GM19239 (cell line): ENCODE data around the gene CACNA2D3.

ENCODE experiments used
- DNase-seq: peaks from one replicate; pipeline ENCODE4 v3.0.0; 2011; ENCODE audit warnings: low spot score; ENCODE audit not compliant: insufficient read length
- FAIRE-seq: peaks from 2 replicates; lab custom pipeline; 2011; peaks lifted over from hg19 to GRCh38; lab: Jason Lieb, UNC

Gene CACNA2D3

DNA sequence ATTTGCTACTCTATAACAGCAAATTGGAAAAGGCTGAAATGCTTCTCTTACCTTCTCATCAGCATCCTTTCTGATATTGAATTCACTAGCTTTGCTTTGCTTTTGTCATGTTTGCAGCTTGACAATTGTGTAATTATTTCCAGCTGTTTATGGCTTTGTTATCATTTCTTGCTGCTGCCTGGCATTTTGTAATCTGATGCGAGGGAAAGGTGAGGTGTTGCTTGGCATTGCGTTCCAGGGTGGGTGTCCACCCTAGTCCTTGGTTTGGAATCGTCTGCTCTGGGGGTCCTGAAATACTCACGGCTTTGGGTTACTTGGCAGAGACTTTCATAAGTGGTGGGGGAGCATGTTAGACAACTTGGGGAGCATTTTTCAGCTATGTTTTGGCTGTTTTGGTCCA is 2.9 kb downstream of the CACNA2D3 start:
- DNase-seq: no peak
- no peak for FAIRE-seq

DNA sequence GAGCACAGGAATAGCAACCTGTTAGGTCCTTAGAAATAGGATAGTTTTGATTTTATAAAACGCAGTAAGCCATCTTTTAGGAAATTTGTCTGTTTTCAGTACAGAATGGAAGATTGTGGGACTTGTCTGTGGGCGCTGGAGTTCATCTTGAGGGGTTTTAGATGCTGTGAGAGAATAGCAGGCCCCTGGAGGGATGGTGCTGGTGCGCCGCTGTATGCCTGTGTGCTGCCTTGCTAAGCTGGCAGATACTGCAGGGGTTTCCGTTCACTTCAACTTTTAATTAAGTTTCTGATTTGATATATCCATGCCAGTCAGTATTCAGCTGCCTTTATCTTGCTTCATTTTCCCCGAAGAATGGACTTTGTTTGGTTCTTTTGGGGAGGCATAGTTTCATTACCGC is 4.2 kb downstream of the CACNA2D3 start:
- no peak for FAIRE-seq
- DNase-seq: no peak

DNA sequence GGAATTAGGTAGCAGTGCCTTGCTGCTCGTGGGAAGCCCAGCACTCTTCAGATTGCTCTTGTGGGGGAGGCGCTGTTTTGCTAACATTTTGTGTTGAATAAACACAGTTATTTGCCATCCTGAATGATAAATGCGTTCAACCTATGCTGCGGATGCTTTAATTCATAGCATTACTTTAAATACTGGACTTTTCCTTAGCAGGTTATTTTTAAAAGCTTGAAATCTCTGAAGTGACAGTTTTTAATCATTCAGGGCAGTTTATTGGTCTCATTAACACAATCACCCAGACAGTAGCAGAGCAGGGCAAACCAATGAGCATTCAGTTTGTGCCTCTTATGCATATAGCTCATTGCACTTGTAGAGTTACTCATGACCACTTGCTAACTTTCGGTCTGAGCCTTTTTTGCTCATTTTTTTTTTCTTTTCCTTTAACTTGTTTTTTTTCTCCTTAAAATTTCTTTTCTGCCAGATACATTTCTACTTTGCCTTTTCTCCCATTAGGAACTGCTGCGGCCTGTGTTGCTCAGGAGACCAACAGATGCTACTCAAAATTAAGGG is 5.2 kb downstream of the CACNA2D3 start:
- DNase-seq (no peak), FAIRE-seq (no peak)

DNA sequence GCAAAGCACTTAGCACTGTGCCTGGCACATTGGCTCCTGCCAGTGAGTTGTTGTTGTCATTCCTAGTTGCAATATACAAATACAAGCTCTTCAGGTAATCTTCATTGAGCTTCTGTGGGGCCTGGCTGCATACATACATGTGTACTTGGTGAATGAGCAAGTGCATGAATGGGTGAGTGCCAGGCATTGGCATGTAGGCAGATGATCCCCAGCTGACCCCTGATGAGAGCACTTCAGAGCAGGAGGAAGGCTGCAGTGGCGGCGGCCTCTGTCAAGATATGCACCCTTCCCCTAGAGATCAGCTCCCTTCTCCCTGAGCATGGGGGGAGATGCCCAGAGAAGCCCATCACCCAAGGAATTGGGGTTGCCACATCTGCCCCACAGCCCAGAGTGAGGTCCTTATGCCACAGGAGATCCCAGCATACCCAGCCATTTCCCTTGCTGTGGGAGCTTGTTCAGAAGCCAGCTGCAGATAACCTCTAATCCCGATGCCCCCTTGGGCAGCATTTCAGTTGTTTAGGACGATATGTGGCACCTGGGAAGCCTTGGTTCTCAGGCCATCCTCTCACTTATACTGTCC is 8.8 kb downstream of the CACNA2D3 start:
- no peak for DNase-seq
- FAIRE-seq: no peak

DNA sequence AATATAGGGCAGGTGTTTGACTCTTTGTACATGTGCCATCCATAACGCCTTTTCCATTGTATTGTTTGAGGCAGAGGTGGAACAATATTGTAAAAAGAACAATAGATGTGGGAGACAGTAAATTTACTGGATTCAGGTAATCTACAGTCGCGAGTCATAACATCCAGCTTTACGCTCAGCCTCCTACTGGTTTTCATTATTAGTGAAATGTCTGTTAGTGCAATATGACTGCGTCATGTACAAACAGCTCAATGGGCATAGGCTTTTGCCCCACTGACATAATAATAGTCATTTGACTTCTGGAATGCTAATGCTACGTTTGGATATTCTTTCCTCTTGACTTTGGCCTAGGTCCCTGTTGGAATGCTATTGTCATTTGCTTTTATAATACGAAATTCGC is 9.5 kb downstream of the CACNA2D3 start:
- DNase-seq: no peak
- FAIRE-seq: no peak

DNA sequence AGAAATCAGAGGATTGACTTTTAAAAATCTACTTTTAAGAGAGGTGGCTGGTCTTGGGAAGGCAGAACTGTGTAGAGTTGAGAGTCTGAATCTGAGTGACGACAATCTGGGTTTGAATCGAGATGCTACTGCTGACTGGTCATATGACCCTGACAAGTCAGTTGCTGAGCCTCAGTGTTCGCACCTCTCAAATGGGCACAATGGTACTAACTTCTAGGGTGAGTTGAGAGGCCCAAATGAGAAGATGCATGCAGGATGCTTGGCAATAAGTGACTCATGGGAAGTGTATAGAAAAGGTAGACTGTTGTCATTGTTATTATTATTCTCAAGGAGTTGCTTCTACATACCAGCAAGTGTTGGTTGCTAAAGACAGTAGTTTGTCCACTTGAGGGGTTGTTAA is 10.3 kb downstream of the CACNA2D3 start:
- no peak for FAIRE-seq
- no peak for DNase-seq

DNA sequence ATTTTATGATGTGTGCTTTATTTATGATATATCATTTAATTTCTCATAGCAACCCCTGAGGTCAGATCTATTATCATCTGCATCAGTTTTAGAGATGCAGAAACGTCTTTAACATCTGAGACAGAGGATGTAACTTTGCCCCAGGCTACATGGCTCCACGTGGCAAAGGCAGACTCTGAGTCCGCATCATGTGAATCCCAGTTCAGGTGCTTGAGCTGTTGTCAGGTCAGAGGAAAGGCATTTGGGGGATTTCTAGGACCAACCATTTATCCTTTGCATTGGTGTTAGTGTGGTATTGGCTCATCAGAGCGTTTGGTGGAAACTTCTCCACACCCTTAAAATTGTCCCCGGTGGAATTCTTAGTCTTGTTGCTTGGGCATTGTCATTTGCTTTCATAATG is 10.8 kb downstream of the CACNA2D3 start:
- no peak for DNase-seq
- FAIRE-seq: no peak

DNA sequence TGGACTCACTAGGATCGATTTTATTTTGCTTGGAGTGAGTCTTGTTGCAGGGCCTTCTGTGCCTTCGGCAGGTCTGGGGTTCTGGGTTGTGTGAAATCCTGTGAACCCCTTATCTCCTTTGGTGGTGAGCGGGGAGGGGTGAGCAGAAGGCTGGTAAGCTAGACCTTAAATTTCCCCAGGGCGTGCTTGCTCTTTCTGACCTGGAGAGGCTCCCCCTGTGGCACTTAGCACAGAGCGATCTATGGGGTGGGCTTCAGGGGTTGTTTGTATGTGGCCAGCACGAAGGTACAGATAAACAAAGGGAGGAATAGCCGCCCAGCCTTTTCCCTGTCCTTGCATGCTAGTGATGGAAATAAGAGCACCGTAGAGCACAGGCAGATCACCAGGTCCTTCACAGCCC is 11.8 kb downstream of the CACNA2D3 start:
- DNase-seq (no peak), FAIRE-seq (no peak)

DNA sequence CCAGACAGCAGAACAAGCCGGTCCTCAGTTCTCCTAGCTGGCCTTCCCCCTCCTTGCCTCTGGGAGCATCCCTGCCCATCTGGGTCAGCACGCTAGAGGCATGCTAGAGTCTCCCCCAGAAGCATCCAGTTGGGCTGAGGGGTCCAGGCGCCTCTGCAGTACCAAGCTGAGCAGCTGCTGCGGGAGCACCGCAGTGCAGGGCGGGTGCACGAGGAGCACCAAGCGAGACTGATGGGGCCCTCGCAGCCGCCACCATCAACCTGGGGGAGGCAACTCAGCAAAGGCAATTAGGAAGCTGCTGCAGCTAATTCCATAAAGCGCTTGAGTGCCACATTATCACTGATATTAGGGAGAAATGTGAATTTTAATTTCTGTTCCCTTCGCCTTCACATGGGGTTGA is 12.4 kb downstream of the CACNA2D3 start:
- FAIRE-seq (no peak), DNase-seq (no peak)

DNA sequence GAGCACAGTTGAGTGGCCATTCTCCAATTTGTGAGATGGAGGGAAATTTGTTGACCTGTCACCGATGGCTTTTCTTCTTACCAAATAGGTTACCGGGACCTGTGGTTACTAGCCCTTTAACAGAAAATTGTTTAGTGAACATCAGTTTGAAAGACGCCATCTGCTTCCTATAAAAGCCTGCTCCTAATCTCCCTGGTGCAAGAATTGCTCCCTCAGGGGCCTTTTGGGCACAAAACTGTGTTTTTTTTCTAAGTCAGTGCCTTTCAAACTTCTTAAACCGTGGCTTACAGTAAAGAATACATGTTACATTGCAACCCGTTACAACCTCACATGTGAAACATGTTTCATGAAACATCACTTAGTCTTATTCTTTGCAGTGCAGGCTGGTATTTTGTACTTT is 15.0 kb downstream of the CACNA2D3 start:
- DNase-seq: no peak
- FAIRE-seq: no peak

DNA sequence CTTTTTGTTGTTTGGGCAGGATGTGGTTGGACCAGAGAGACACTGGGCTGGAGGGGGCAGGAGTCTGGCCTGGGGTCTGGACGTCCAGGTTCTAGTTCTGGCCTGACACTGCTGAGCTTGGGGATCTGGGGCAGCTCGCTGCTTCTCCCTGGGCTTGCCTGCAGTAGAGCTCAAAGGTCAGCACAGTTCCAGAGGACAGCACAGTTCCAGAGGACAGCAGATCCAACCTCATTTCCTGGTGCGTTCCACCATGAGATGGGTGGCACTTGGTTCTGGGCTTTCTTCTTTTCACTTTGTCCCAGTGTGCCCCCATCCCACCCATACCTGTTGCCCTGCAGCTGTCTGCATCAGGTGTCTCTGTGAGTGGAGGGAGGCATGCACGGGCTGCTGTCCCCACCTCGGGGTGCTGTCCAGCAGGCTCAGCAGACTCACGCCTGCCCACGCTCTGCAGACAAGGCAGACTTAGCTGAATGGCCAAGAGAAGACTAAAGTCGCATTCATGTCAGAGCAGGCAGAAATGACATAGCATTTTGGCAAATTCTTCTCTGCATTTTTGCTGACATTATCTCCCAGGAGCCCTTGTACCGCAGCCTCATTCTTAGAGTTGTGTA is 16.7 kb downstream of the CACNA2D3 start:
- DNase-seq (no peak), FAIRE-seq (no peak)

DNA sequence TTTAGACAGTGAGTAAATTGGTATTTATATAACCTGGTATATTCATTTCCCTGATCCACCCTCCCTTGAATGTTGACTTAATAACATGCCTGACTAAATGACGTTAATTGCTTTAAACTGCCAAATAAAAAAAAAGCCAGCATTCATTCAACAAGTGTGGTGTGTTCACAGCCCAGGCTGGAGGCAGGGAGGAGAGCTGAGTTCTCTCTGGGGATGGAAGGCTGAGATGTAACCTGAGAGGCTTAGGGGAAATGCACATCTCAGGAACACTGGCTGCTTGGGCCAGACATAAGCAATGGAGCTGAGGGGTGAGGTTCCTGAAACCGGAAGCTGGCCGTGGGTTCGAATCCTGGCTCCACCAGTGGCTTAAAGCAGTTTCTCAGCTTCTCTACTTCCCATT is 17.3 kb downstream of the CACNA2D3 start:
- DNase-seq: no peak
- FAIRE-seq: no peak

DNA sequence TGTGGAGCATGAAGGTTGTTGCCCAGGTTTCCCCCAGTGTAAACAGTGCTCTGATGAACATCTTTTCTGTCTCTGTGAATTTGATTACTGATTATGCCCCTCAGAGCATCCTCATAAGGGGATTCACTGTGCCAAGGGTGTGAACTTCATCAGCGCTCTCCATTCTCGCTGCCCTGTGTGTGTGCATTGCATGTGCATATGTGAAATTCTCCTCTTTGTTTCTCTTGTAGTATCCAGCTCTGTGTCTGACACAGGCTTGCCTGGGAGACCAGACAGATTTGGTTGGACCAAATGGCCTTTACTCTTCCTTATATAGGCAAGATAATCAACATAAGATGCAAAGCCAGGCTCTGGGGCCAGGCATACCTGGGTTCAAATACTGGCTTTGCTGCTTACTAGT is 21.9 kb downstream of the CACNA2D3 start:
- FAIRE-seq (no peak), DNase-seq (no peak)

DNA sequence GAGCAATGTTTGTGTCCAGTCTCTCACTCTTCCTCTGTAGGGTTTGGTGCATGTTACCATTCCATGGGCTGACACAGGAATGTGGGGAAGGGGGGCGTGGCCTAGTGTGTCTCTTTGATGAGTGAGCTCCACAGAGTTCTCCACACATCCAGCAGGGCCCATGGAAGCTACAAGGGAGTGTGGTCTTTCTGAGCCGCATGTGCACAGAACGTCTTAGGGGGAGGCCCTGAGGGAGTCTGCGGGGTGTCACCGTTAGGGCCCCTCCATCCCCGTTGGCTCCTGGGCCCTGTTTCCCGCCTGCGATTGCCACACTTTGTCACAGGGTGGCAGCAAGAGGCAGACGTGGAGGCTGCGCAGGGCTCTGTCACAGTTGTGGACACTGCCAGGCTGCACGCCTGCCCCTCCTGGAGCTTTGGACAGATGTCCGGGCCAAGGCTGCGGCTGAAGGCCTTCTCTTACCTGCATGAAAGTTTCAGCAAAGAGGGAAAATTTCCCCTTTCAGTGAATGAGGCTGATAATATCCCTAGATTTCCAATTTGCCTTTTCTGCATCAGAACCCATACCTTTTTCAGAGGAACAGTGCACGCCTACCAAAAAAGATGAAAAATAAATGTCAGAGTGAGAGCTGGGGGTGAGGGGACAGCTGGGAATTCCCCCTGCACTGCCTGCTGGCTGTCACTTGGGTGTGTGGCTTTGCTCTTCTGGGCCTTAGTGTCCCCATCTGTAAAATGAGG is 24.3 kb downstream of the CACNA2D3 start:
- DNase-seq (no peak), FAIRE-seq (no peak)

DNA sequence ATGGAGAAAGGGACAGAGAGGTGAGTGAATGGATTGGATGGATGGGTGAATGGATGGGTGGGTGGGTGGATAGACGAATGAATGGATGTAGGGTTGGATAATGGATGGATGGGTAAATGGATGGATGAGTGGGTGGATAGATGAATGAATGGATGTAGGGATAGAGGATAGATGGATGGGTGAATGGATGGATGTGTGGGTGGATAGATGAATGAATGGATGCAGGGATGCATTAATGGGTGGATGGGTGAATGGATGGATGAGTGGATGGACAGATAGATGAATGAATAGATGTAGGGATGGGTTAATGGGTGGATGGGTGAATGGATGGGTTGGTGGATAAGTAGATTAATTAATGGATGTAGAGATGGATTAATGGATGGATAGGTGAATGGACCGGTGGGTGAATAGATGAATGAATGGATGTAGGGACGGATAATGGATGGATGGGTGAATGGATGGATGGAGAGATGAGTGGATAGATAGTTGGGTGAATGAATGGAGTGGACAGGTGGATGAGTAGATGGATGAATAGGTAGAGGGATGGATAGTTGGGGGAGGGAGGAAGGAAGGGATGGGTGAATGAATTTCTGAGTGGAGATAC is 28.6 kb downstream of the CACNA2D3 start:
- no peak for FAIRE-seq
- DNase-seq: no peak

DNA sequence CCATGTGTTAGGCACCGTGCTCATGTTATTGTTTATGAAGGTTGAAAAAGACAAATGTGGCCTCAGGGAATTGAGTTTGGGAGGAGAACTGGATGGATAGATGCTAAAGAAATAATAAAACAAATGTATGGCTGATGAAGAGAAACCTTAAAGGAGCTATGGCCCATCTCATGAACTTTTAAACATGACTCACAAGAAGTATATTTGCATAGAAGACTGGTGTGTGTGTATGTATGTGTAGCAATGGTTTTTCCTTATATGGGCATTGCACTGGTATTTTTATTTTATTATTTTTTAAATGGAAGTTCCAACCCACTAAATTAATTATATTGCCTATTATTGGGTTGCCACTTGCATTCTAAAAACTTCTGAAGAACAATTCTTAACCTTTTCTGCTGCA is 31.1 kb downstream of the CACNA2D3 start:
- FAIRE-seq: no peak

DNA sequence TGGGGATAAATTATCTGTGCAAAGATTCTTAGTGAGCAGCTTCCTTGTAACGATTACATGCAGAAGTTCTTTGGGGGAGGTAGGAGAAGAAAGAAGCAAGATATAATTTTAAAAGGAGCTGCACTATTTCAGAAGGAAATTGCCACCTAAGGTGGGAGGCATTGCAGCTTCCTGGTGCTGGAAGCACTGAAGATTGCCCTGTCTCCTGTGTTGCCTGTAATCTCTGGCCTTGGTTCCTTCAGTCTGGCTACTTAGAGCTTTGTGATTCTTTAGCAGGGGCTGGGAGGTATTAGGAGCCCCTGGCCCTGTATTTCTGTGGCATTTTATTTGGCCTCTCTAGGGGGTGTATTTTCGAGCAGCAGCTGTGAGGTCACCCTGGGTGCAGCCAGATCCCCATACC is 35.5 kb downstream of the CACNA2D3 start:
- DNase-seq (no peak), FAIRE-seq (no peak)

More for the DNA sequence above, 31.1 kb downstream of the CACNA2D3 start:
- no peak for DNase-seq

DNA sequence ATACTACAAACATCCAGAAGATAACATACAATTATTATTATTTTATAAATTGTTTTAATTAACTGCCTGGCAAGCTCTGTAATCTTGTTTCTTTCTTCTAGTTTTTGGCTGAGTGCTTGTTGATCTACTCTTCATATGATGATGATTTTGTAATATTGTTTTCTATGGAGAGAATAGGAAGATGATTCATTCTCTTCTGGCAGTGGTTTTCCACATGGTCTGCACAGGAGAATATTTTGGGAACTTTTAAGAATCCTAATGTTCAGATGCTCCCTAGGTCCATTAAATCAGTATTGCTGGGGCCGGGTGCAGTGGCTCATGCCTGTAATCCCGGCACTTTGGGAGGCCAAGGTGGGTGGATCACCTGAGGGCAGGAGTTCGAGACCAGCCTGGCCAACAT is 37.6 kb downstream of the CACNA2D3 start:
- FAIRE-seq: no peak
- DNase-seq: no peak

DNA sequence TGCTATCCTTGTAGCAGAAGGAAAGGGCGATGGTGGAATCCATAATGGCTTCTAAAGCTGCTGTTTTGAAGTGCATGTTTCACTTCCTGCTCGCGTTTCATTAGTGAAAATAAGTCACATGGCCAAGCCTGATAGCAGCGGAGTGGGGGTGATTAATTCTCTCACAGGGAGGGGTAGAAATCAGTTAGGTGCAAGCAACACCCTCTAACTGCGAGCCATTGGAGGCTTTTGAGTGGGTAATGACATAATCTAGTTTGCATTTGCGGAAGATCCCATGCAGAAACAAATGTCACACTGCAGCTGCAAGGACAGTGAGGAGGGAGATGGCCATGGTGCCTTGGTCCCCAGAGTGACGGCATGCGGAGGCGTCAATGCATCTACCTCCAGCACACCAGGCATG is 41.1 kb downstream of the CACNA2D3 start:
- FAIRE-seq (no peak), DNase-seq (no peak)

DNA sequence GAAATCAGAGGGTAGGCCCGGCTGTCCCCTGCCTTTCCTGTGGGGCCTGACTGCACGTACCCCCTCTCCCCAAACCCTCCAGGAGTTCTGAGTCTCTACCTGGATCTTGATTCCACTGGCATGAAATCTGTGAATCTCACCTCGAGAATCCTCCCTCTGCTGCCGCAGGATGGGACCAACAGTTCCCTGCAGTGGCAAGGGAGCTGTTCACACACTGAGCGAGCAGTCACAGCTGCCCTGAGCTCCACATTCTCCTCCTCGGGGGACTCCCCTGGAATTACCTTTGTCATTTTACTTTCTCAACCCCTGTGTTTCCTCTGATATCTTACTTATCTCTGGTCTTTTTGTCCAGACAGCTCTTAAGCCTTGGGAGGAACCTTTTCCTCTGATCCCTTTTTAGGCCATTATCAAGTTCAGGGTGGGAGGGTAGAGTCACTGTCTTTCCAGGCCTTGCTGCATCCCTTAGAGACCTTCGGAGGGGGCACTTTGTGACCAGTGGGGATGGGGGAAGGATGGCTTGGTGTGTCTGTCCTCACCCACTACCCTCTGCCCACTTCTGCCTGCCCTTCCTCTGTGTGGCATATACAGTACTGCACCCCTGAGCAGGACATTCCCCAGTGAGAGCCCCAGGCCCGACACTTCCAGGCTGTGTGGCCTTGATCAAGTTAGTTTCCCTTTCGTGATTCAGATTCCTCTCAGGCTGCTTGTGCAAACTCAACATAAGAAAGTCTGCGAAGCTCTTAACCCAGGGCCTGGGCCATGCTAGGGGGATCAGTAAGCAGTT is 42.0 kb downstream of the CACNA2D3 start:
- FAIRE-seq (no peak), DNase-seq (no peak)
